NOMO-1 treated with dmso at 0.1 percent for 144 hours (cell line): ENCODE measurements around the gene FOXF1.

ENCODE experiments used
- DNase-seq: peaks from one replicate; lab custom pipeline; 2025; ENCODE audit not compliant: unreplicated experiment; lab: John Stamatoyannopoulos, UW

Gene FOXF1

DNA sequence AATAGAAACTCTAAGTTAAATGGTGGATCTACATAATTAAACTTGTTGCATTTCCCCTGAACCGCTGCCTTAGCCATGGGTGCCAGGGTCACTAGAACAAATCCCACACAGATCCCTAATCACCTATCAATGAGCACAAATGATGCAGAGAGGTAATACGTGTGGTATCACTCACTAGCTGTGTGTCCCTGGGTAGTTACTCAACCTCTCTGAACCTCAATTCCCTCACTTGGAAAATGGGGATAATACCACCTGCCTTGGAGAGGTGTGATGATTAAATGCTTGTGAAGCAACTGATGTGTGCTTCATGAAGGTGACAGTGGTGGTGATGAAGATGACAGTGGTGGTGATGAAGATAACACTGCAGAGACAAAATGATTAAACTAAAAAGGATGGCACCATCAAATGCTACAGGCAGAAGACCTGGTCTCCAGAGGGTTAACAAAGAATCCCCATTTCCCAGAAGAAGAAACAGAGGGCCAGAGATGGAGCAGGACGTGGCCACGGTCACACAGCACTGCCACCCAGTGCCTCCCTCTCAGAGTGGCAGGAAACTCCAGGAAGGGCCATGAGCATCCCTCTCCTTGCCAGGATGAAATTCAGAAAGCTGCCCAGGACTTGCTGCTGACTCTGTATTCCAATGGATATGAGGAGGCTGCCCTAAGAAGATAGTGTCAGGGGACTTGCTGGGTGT lies 17.9 kb upstream of the FOXF1 start:
- DNase-seq: no peak

GRCh38 chr16:86492961-86493629 lies 17.2 kb upstream of the FOXF1 start:
- DNase-seq: no peak

DNA sequence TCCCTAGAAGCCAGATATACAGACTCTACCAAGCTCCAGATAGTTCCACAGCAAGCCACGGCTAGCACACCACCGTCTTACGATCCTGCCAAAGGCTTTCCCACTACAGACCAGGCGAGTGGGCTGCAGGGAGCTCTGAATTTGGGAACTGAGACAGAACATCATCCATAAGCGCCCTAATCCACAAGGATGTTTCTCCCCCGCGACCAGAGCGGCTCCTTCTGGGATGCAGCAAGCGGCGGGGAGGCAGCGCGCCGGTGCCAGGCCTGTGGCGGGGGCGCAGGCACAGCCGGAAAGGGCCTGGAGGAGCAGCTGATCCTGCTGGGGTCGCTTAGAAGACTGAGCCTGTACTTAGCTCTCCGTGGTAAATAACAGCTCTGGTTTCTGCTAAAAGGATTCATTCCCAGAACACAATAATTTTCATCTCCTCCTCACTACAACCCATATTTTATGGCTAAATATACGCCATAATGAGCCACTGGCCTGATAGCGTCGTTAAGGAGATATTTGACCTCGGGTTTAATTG lies 16.2 kb upstream of the FOXF1 start:
- no peak for DNase-seq

- DNase-seq: no peak
These were observed 15.6 kb upstream of the FOXF1 start for GRCh38 chr16:86494565-86495356.

DNA sequence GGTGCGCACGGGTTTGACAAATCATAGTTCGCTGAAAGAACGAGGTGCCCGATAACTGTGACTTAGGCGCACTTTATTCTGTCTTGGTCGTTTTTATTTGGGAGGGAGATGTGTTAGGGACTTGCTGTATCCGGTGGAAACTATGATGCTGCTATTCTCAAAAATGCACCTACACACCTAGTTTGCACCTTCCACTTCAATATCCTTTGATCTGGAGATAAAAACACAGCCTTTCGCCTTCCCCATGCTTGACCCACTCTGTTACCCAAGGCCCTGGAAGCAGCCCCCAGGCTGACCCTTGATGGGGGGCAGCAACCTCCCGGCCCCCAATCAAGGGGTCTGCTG lies 15.0 kb upstream of the FOXF1 start:
- no peak for DNase-seq

DNA sequence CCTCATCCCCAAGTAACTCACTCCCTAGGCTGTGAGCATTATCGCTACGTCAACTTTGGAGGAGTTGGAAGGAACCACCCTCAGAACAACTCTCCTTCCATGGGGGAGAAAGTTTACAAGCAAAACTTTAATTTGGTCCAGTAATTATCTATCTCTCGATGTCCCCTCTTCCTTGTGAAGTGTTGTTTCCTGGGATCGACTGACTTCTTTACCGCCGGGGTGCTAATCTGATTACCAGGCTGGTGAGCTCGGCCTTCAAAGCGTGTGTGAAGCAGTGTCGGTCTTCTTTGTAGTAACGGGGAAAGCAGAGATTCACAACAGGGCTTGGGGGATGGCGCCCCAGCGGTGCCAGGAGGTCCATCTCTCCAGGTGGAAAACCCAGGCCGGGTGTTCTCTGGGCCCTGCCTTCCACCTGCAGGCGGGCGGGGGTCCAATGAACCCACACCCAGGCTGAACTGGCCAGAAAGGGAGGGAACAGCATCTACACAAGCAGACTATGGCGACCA lies 14.5 kb upstream of the FOXF1 start:
- no peak for DNase-seq

DNA sequence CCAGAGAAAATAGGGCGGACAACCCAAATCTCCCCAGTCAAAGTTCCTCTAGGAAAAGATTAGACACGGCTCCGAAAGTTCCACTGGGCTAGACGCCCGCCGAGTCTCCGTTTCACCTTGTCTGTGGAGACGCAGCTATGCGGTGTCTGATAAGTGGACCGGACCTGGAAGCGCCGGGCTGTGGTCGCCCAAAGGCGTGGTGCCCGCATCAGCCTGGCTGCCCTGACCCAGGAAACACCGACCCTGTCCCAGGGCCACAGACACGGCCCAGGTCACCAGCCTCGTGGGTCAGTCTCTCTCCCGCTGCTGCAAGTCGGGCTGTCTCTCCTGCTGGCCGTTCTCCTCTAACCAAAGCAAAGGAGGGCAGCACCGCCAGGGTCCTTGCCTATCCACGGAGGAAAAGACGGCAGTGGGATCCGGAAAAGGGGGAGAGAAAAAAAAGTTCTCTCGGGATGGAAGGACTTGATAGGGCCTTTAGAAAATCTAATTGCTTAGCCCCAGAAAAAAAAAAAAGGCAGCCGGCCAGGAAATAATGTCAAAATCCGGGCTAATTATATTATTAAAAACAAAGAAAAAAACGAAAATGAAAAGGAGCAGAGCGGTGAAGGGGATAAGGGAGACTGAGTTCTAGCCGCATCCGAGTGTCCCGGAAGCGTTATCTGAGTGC lies 13.9 kb upstream of the FOXF1 start:
- no peak for DNase-seq

DNA sequence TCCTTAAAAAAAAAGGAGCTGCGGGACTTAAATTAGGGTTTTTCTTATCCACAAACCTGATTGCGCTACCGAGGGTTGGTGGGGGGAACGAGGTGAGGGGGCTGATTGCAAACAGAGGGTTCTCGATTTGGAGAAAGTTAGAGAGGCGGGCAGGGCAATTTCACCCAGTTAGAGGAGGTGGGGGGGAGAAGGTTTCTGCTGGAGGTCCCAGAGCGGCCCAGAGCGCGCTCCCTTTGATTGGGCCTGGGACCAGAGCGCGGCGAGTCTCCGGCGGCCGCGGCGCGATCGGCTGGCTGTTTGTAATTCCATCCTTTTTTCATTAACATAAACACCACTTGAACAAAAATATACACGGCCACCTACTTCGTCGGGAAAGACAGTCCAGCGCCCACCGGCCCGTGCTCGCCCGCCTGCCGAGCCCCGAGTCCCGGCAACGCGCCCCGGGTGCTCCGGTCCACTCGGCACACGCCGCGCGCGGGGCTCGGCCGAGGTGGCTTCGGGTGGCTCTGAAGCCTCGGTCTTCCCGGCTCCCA lies 13.3 kb upstream of the FOXF1 start:
- no peak for DNase-seq

- no peak for DNase-seq
These were observed 12.7 kb upstream of the FOXF1 start for GRCh38 chr16:86497551-86498021.

- DNase-seq: no peak
These were observed 12.1 kb upstream of the FOXF1 start for GRCh38 chr16:86498155-86498670.

- no peak for DNase-seq
These were observed 11.5 kb upstream of the FOXF1 start for GRCh38 chr16:86498671-86499439.

DNA sequence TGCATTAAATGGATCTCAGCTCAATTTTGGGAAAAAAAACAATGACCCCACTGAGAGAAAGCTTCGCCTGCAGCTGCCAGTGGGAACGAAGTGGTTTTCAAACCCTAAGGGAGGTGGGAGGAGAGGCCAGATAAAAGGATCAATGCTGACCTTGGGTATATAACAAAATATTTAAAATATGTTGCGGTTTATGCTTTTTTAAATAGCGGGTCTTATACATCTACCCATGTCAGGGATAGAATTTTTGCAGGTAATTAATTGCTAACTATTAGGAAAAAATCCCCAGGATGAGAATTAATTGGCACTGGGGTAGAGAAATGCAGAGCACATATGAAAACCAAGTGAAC lies 10.9 kb upstream of the FOXF1 start:
- DNase-seq: no peak

DNA sequence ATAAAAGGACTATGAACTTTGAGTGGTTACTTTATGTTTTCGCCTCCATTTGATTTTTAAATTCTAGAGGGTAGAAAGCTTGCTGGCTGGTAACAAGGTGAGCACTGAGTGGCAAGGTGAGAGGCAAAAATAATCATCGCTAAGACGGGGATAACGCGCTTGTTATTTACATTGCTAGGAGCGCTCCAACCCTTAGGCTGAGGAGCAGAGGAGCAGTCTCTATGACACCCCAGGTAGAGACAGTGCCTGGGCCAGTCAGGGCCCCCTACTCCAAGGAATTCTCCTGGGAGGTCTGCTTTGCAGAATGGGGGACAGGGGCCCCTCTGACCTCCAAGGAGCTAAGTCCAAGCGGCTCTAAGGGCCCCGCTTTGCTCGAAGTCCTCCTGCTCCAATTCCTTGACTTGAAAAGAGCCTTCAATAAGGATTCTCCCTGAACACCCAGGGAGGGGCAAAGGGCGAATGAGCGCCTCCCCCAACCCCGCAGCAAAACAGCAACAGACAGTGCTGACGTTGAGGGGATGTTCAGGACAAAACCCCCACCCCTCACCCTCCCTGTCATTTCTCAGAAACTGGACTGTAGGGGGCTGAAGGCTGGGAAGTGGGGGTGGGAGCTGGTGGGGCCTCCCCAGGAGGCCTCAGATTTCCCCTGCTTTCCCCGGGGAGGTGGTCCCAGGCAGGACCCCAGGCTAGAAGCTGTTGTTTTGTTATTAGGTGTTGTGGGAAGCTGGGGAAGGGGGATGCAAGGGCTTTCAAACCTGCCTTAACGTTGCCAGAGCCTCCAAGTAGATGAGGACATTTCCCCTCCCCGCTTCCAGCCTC lies 10.2 kb upstream of the FOXF1 start:
- DNase-seq: no peak

- DNase-seq: no peak
These were observed 9.4 kb upstream of the FOXF1 start for GRCh38 chr16:86500708-86501510.

- no peak for DNase-seq
These were observed 8.1 kb upstream of the FOXF1 start for GRCh38 chr16:86501989-86502855.

GRCh38 chr16:86502856-86503748 lies 7.2 kb upstream of the FOXF1 start:
- no peak for DNase-seq
